ENCODE measurements around the gene FIGNL2.

DNA sequence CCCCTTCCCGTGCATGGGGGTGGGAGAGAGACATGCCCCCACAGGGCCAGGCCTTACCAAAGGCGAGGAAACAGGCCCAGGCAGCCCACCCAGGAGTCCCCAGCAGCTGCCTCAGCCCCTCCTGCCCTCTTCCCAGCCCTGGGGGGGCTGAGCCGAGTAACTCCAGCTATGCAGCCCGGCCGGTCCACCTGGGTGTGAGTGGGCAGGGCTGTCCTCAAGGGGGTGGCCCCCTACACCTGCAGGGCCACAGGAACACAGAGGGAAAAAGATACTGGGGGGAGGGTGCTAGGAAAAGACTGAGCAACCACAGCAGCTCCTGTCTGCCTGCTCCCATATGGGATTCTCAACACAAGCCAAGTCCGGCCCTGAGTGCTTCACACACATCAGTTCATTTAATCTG is 7.6 kb downstream of the FIGNL2 start:
- no peak for TF ChIP-seq CTCF (IDR thresholded peaks at IDR 0.05)
- TF ChIP-seq POLR2A (IDR thresholded peaks at IDR 0.05): no peak

Measured in tibial nerve (tissue), 3 donors.